SU-DHL-6 (cell line): ENCODE measurements around the gene BNIP1.

Source experiments
- CTCF ChIP-seq: fragments of 200-600 bp; sonication (generic); IDR thresholded peaks from one replicate; pipeline ENCODE4 v1.5.1; 2017; ENCODE audit warnings: antibody characterized with exemption, mild to moderate bottlenecking, low read length, moderate library complexity; ENCODE audit not compliant: insufficient read depth, poor library complexity, severe bottlenecking
- EZH2phosphoT487 ChIP-seq: fragments of 200-600 bp; sonication (generic), shearing (Covaris generic); conservative IDR thresholded peaks from 2 replicates; pipeline ENCODE4 v1.6.1; 2018; ENCODE audit warnings: mild to moderate bottlenecking, antibody characterized with exemption, low read length, moderate library complexity, mixed read lengths

GRCh38 chr5:173178369-173178910 lies 34.1 kb downstream of the BNIP1 start:
- TF ChIP-seq CTCF = no peak
- no peak for TF ChIP-seq EZH2phosphoT487
